GM12878 (cell line): Measurements from ENCODE around the gene WAS. TPM values are rescaled to one million over a fixed set of nuclear protein-coding genes. Genes with fewer than 3 reads are reported as not detected.

ENCODE experiments used
- CHD1 ChIP-seq: IDR thresholded peaks from 2 replicates; pipeline ENCODE4 v1.6.1; 2012; ENCODE audit warnings: low read depth, low read length, improper control_type of control experiment
- EP300 ChIP-seq, 2 experiments: fragments of 150-350 bp in 1 of 2; IDR thresholded peaks; 2 replicates each; pipeline ENCODE4 v1.6.1; 2011 to 2012; ENCODE audit warnings: low read depth in 2 of 2, low read length in 2 of 2, borderline replicate concordance in 1 of 2, improper control_type of control experiment in 1 of 2, inconsistent platforms in 1 of 2; ENCODE audit not compliant: control insufficient read depth in 1 of 2
- ETV6 ChIP-seq, 2 experiments: fragments of 450-650 bp in 1 of 2; IDR thresholded peaks in 1 of 2; conservative IDR thresholded peaks in 1 of 2; 2 replicates each; pipeline ENCODE4 v1.6.1; 2014; ENCODE audit warnings: antibody characterized with exemption in 1 of 2, borderline replicate concordance in 1 of 2, low read depth in 1 of 2, mild to moderate bottlenecking in 1 of 2, moderate library complexity in 1 of 2
- GABPA ChIP-seq: IDR thresholded peaks from 2 replicates; pipeline ENCODE4 v1.6.1; 2014; ENCODE audit warnings: antibody characterized with exemption, low read depth, mild to moderate bottlenecking, inconsistent platforms
- IKZF2 ChIP-seq, 2 experiments: fragments of 450-650 bp; IDR thresholded peaks; 2 replicates each; pipeline ENCODE4 v1.6.1; 2017; ENCODE audit warnings: mild to moderate bottlenecking in 2 of 2, moderate library complexity in 2 of 2
- MEF2B ChIP-seq: fragments of 450-650 bp; IDR thresholded peaks from 2 replicates; pipeline ENCODE4 v1.6.1; 2018; ENCODE audit warnings: mild to moderate bottlenecking, moderate library complexity; ENCODE audit not compliant: partially characterized antibody, poor library complexity, severe bottlenecking
- PAX5 ChIP-seq: IDR thresholded peaks from 2 replicates; pipeline ENCODE4 v1.6.1; 2011; ENCODE audit warnings: low read depth, low read length, borderline replicate concordance
- POLR2A ChIP-seq: IDR thresholded peaks from 2 replicates; pipeline ENCODE4 v1.6.1; 2011; ENCODE audit warnings: low read depth, mild to moderate bottlenecking, low read length
- POLR2AphosphoS5 ChIP-seq: IDR thresholded peaks from 2 replicates; pipeline ENCODE4 v1.6.1; 2011; ENCODE audit warnings: mild to moderate bottlenecking, low read length, inconsistent platforms
- RUNX3 ChIP-seq: IDR thresholded peaks from 2 replicates; pipeline ENCODE4 v1.6.1; 2012; ENCODE audit warnings: low read length, inconsistent platforms
- SIN3A ChIP-seq: IDR thresholded peaks from 2 replicates; pipeline ENCODE4 v1.6.1; 2012; ENCODE audit warnings: low read depth, low read length, improper control_type of control experiment
- SMC3 ChIP-seq: IDR thresholded peaks from 2 replicates; pipeline ENCODE4 v1.6.1; 2011; ENCODE audit warnings: low read length, improper control_type of control experiment, borderline replicate concordance
- SP1 ChIP-seq: IDR thresholded peaks from one replicate; pipeline ENCODE4 v1.6.1; 2011; ENCODE audit warnings: low read depth, low read length
- SPI1 ChIP-seq: IDR thresholded peaks from 2 replicates; pipeline ENCODE4 v1.6.1; 2011; ENCODE audit warnings: low read depth, mild to moderate bottlenecking, low read length, moderate library complexity, borderline replicate concordance; ENCODE audit not compliant: insufficient read depth
- SREBF2 ChIP-seq: IDR thresholded peaks from 2 replicates; pipeline ENCODE4 v1.6.1; 2012; ENCODE audit warnings: mild to moderate bottlenecking, low read length
- STAT1 ChIP-seq: fragments of 450-650 bp; conservative IDR thresholded peaks from 2 replicates; pipeline ENCODE4 v1.6.1; 2014; ENCODE audit warnings: antibody characterized with exemption, mild to moderate bottlenecking
- TAF1 ChIP-seq: IDR thresholded peaks from 2 replicates; pipeline ENCODE4 v1.6.1; 2011; ENCODE audit warnings: mild to moderate bottlenecking, low read depth, low read length, borderline replicate concordance
- ZNF24 ChIP-seq: fragments of 450-650 bp; IDR thresholded peaks from 2 replicates; pipeline ENCODE4 v1.6.1; 2017; ENCODE audit warnings: antibody characterized with exemption, mild to moderate bottlenecking
- polyA plus RNA-seq, 11 experiments: library from polyadenylated mRNA; depleted of rRNA in 4 of 11; unstranded in 6 of 11; stranded (reverse) in 5 of 11; fragments of >200 nt; fragmentation: Nextera tagmentation in 4 of 11; fragmentation: Illumina TruSeq in 1 of 11; extraction: Ambion mirVana in 4 of 11; extraction: Trizol in 1 of 11; gene quantifications; 1 replicate in 1 of 11; 2 replicates in 10 of 11; pipeline versions ENCODE4 v1.2.1 to v1.2.3, GENCODE V29; 2011 to 2016; ENCODE audit warnings: inconsistent platforms in 2 of 11, missing spikeins in 2 of 11, low read depth in 1 of 11
- total RNA-seq, 4 experiments: library from RNA; depleted of rRNA in 3 of 4; stranded (reverse); fragments of >200 nt in 3 of 4; fragmentation: Illumina TruSeq in 1 of 4; extraction: Trizol in 1 of 4; gene quantifications; 2 replicates each; pipeline versions ENCODE4 v1.2.1 to v1.2.3, GENCODE V29; 2013 to 2021
- TF ChIP-seq, protein P1 (sequence below): IDR thresholded peaks from 2 replicates; pipeline ENCODE4 v1.6.1; 2012; ENCODE audit warnings: mild to moderate bottlenecking, low read depth, low read length
- TF ChIP-seq, protein P2 (sequence below): IDR thresholded peaks from 2 replicates; pipeline ENCODE4 v1.6.1; 2011; ENCODE audit warnings: low read depth, low read length, improper control_type of control experiment, borderline replicate concordance
- TF ChIP-seq, protein P3 (sequence below): fragments of 450-650 bp; IDR thresholded peaks from 2 replicates; pipeline ENCODE4 v1.6.1; 2017; ENCODE audit warnings: borderline replicate concordance
- TF ChIP-seq, protein P4 (sequence below): fragments of 450-650 bp; IDR thresholded peaks from 2 replicates; pipeline ENCODE4 v1.6.1; 2017; ENCODE audit warnings: antibody characterized with exemption, mild to moderate bottlenecking, moderate library complexity

WAS gene
- total and polyA plus RNA-seq, 10 of the 15 experiments (the other 5 are each of a cell fraction or from before 2014, with no cell fraction given), result 1.6 to 84.7 (median 23.0) TPM

DNA sequence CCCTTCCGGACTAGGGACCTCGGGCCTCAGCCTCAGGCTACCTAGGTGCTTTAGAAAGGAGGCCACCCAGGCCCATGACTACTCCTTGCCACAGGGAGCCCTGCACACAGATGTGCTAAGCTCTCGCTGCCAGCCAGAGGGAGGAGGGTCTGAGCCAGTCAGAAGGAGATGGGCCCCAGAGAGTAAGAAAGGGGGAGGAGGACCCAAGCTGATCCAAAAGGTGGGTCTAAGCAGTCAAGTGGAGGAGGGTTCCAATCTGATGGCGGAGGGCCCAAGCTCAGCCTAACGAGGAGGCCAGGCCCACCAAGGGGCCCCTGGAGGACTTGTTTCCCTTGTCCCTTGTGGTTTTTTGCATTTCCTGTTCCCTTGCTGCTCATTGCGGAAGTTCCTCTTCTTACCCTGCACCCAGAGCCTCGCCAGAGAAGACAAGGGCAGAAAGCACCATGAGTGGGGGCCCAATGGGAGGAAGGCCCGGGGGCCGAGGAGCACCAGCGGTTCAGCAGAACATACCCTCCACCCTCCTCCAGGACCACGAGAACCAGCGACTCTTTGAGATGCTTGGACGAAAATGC is at the start of gene WAS (continued):
- TF ChIP-seq, protein P1, sequence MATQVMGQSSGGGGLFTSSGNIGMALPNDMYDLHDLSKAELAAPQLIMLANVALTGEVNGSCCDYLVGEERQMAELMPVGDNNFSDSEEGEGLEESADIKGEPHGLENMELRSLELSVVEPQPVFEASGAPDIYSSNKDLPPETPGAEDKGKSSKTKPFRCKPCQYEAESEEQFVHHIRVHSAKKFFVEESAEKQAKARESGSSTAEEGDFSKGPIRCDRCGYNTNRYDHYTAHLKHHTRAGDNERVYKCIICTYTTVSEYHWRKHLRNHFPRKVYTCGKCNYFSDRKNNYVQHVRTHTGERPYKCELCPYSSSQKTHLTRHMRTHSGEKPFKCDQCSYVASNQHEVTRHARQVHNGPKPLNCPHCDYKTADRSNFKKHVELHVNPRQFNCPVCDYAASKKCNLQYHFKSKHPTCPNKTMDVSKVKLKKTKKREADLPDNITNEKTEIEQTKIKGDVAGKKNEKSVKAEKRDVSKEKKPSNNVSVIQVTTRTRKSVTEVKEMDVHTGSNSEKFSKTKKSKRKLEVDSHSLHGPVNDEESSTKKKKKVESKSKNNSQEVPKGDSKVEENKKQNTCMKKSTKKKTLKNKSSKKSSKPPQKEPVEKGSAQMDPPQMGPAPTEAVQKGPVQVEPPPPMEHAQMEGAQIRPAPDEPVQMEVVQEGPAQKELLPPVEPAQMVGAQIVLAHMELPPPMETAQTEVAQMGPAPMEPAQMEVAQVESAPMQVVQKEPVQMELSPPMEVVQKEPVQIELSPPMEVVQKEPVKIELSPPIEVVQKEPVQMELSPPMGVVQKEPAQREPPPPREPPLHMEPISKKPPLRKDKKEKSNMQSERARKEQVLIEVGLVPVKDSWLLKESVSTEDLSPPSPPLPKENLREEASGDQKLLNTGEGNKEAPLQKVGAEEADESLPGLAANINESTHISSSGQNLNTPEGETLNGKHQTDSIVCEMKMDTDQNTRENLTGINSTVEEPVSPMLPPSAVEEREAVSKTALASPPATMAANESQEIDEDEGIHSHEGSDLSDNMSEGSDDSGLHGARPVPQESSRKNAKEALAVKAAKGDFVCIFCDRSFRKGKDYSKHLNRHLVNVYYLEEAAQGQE, result no peak
- TF ChIP-seq ETV6 (conservative IDR thresholded peaks at IDR 0.05 in 1 of 2, IDR thresholded peaks at IDR 0.05 in 1 of 2; ENCODE audit: borderline replicate concordance in 1 of 2, low read depth in 1 of 2) (peak in 1 of 2 experiments; percentile 88; a peak in 2 of 4 replicates), EP300 (IDR thresholded peaks at IDR 0.05; ENCODE audit: borderline replicate concordance in 1 of 2, control insufficient read depth in 1 of 2, low read depth in 2 of 2, low read length in 2 of 2) (0 out of 4 replicates have a peak, but pooled peaks of 1 of the 2 experiments have one; percentile 24), IKZF2 (IDR thresholded peaks at IDR 0.05) (no peak), SPI1 (peak; percentile 41; the same call in 1 of the 2 replicates), ZNF24 (no peak), GABPA (peak; percentile 83), TAF1 (peak; percentile 53; the same call in 1 of the 2 replicates), SMC3 (no peak), CHD1 (no peak), SP1 (no peak), PAX5 (no peak), STAT1 (no peak), MEF2B (no peak), RUNX3 (peak; percentile 93), POLR2AphosphoS5 (peak; percentile 70), SIN3A (no peak), POLR2A (peak; percentile 74), SREBF2 (no peak)
- TF ChIP-seq, protein P2, sequence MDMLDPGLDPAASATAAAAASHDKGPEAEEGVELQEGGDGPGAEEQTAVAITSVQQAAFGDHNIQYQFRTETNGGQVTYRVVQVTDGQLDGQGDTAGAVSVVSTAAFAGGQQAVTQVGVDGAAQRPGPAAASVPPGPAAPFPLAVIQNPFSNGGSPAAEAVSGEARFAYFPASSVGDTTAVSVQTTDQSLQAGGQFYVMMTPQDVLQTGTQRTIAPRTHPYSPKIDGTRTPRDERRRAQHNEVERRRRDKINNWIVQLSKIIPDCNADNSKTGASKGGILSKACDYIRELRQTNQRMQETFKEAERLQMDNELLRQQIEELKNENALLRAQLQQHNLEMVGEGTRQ, result no peak
- TF ChIP-seq, protein P3, sequence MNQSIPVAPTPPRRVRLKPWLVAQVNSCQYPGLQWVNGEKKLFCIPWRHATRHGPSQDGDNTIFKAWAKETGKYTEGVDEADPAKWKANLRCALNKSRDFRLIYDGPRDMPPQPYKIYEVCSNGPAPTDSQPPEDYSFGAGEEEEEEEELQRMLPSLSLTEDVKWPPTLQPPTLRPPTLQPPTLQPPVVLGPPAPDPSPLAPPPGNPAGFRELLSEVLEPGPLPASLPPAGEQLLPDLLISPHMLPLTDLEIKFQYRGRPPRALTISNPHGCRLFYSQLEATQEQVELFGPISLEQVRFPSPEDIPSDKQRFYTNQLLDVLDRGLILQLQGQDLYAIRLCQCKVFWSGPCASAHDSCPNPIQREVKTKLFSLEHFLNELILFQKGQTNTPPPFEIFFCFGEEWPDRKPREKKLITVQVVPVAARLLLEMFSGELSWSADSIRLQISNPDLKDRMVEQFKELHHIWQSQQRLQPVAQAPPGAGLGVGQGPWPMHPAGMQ, result no peak
- TF ChIP-seq, protein P4, sequence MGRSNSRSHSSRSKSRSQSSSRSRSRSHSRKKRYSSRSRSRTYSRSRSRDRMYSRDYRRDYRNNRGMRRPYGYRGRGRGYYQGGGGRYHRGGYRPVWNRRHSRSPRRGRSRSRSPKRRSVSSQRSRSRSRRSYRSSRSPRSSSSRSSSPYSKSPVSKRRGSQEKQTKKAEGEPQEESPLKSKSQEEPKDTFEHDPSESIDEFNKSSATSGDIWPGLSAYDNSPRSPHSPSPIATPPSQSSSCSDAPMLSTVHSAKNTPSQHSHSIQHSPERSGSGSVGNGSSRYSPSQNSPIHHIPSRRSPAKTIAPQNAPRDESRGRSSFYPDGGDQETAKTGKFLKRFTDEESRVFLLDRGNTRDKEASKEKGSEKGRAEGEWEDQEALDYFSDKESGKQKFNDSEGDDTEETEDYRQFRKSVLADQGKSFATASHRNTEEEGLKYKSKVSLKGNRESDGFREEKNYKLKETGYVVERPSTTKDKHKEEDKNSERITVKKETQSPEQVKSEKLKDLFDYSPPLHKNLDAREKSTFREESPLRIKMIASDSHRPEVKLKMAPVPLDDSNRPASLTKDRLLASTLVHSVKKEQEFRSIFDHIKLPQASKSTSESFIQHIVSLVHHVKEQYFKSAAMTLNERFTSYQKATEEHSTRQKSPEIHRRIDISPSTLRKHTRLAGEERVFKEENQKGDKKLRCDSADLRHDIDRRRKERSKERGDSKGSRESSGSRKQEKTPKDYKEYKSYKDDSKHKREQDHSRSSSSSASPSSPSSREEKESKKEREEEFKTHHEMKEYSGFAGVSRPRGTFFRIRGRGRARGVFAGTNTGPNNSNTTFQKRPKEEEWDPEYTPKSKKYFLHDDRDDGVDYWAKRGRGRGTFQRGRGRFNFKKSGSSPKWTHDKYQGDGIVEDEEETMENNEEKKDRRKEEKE, result no peak
